HepG2 (cell line): ENCODE data around the gene ANKLE1. TPM values are rescaled to one million over a fixed set of nuclear protein-coding genes. Genes with fewer than 3 reads are reported as not detected.

ENCODE experiments used
- BRD4 ChIP-seq: sonication (generic); formaldehyde crosslinking; IDR thresholded peaks from 2 replicates; pipeline ENCODE4 v1.4.0; 2020; ENCODE audit warnings: missing genetic modification reagents
- HMG20A ChIP-seq: IDR thresholded peaks from 2 replicates; pipeline ENCODE4 v1.6.1; 2016; ENCODE audit warnings: borderline replicate concordance
- KAT8 ChIP-seq: IDR thresholded peaks from 2 replicates; pipeline ENCODE4 v1.6.1; 2016; ENCODE audit warnings: missing genetic modification reagents, missing compliant biosample characterization
- MAFF ChIP-seq: IDR thresholded peaks from 2 replicates; pipeline ENCODE4 v1.6.1; 2011; ENCODE audit warnings: low read depth, low read length, improper control_type of control experiment
- MYC ChIP-seq: sonication (generic); formaldehyde crosslinking; IDR thresholded peaks from 2 replicates; pipeline ENCODE4 v1.9.0; 2021; ENCODE audit warnings: missing genetic modification reagents, borderline replicate concordance
- PCBP1 ChIP-seq: fragments of 200-400 bp; formaldehyde crosslinking; IDR thresholded peaks from 2 replicates; pipeline ENCODE4 v1.6.1; 2017; ENCODE audit warnings: mild to moderate bottlenecking, low read depth, low read length, borderline replicate concordance
- PITX1 ChIP-seq: sonication (generic); formaldehyde crosslinking; IDR thresholded peaks from 2 replicates; pipeline ENCODE4 v1.5.1; 2020; ENCODE audit warnings: mild to moderate bottlenecking, missing genetic modification reagents
- SP4 ChIP-seq: sonication (generic); formaldehyde crosslinking; IDR thresholded peaks from 2 replicates; pipeline ENCODE4 v1.8.1; 2023; ENCODE audit warnings: mild to moderate bottlenecking, missing genetic modification reagents
- SRSF4 ChIP-seq: fragments of 200-400 bp; formaldehyde crosslinking; IDR thresholded peaks from one replicate; pipeline ENCODE4 v1.6.1; 2018; ENCODE audit warnings: mild to moderate bottlenecking, low read depth, low read length, moderate library complexity; ENCODE audit not compliant: poor library complexity, severe bottlenecking
- ZC3H4 ChIP-seq: sonication (generic); formaldehyde crosslinking; IDR thresholded peaks from 2 replicates; pipeline ENCODE4 v1.4.0; 2020; ENCODE audit warnings: missing genetic modification reagents, borderline replicate concordance
- ZMYM4 ChIP-seq: sonication (generic); formaldehyde crosslinking; IDR thresholded peaks from 2 replicates; pipeline ENCODE4 v1.8.1; 2023; ENCODE audit warnings: mild to moderate bottlenecking, missing genetic modification reagents
- ZNF292 ChIP-seq: sonication (generic); formaldehyde crosslinking; IDR thresholded peaks from 2 replicates; pipeline ENCODE4 v1.8.1; 2022; ENCODE audit warnings: mild to moderate bottlenecking, low read depth, missing genetic modification reagents, borderline replicate concordance
- ZNF563 ChIP-seq: sonication (generic); formaldehyde crosslinking; IDR thresholded peaks from 2 replicates; pipeline ENCODE4 v1.8.0; 2022; ENCODE audit warnings: mild to moderate bottlenecking, moderate library complexity, missing genetic modification reagents
- ZNF674 ChIP-seq: sonication (generic); formaldehyde crosslinking; IDR thresholded peaks from 2 replicates; pipeline ENCODE4 v1.5.0; 2020; ENCODE audit warnings: low read depth, mild to moderate bottlenecking, missing genetic modification reagents
- ZNF737 ChIP-seq: sonication (generic); formaldehyde crosslinking; IDR thresholded peaks from 2 replicates; pipeline ENCODE4 v1.5.0; 2020; ENCODE audit warnings: missing genetic modification reagents, mild to moderate bottlenecking, borderline replicate concordance
- ZNF776 ChIP-seq: sonication (generic); formaldehyde crosslinking; IDR thresholded peaks from 2 replicates; pipeline ENCODE4 v1.4.0; 2020; ENCODE audit warnings: mild to moderate bottlenecking, missing genetic modification reagents
- polyA plus RNA-seq, 8 experiments: library from polyadenylated mRNA; depleted of rRNA in 3 of 8; stranded (reverse) in 7 of 8; unstranded in 1 of 8; fragments of >200 nt; fragmentation: Illumina TruSeq in 4 of 8; extraction: Trizol in 4 of 8; gene quantifications; 2 replicates each; pipeline versions ENCODE4 v1.2.1 to v1.2.3, GENCODE V29; 2011 to 2016; ENCODE audit warnings: low read depth in 4 of 8, missing spikeins in 1 of 8, mixed read lengths in 1 of 8; ENCODE audit not compliant: insufficient read depth in 1 of 8
- total RNA-seq, 5 experiments: library from RNA; depleted of rRNA; stranded (reverse); fragments of >200 nt; fragmentation: Illumina TruSeq; extraction: Trizol; gene quantifications; 2 replicates each; pipeline ENCODE4 v1.2.3, GENCODE V29; 2016; ENCODE audit warnings: low read depth in 1 of 5
- TF ChIP-seq, protein P1 (sequence below): sonication (generic); formaldehyde crosslinking; IDR thresholded peaks from 2 replicates; pipeline ENCODE4 v1.4.0; 2020; ENCODE audit warnings: missing genetic modification reagents
- TF ChIP-seq, protein P2 (sequence below): sonication (generic); formaldehyde crosslinking; conservative IDR thresholded peaks from 2 replicates; pipeline ENCODE4 v1.4.0; 2020; ENCODE audit warnings: mild to moderate bottlenecking, missing genetic modification reagents, moderate library complexity
- TF ChIP-seq, protein P3 (sequence below): sonication (generic); formaldehyde crosslinking; IDR thresholded peaks from 2 replicates; pipeline ENCODE4; 2020; ENCODE audit warnings: missing genetic modification reagents, mild to moderate bottlenecking, borderline replicate concordance
- TF ChIP-seq, protein P4 (sequence below): IDR thresholded peaks from 2 replicates; pipeline ENCODE4 v1.6.1; 2016; ENCODE audit warnings: missing biosample characterization, missing genetic modification reagents, low read depth

The ANKLE1 gene
- total and polyA plus RNA-seq, 2 of the 13 experiments (the other 11 are each of a cell fraction or from before 2014, with no cell fraction given): 0.69 to 1.5 TPM

DNA sequence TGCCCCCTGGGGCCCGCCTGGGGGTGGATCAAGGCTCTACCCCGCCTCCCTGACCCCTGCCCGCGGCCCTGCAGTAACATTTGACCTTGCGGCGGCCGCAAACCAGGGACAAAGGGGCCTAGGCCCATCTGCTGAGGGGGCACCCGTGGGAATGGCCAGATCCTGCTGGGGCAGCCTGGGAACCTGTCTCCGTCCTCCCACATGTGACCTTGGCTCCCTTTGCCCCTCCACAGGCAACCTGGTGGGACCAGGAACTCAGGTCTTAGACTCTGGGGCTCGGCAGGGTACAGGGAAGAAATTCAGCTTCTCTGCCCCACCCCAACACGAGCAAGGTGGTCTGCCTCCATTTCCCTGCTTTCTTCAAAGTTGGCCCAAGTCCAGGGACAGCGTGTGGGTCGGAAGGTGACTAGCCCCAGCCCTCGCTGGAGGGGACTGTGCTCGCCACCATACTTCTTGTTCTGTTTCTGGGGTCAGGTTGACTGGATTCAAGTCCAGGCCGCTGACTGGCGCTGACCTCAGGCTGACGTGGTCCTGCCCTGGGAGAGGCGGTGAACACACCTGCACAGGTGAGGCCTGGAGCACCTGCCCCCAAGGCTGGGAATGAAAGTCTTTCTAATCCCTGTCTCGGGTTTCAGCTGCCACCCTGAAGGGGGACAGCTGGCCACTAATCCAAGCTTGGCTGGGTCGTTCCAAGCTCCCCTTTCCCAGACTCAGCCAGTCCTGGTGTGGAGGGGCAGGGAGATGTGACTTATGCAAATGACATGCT lies 33.5 kb upstream of the ANKLE1 start (continued):
- TF ChIP-seq, protein P1, sequence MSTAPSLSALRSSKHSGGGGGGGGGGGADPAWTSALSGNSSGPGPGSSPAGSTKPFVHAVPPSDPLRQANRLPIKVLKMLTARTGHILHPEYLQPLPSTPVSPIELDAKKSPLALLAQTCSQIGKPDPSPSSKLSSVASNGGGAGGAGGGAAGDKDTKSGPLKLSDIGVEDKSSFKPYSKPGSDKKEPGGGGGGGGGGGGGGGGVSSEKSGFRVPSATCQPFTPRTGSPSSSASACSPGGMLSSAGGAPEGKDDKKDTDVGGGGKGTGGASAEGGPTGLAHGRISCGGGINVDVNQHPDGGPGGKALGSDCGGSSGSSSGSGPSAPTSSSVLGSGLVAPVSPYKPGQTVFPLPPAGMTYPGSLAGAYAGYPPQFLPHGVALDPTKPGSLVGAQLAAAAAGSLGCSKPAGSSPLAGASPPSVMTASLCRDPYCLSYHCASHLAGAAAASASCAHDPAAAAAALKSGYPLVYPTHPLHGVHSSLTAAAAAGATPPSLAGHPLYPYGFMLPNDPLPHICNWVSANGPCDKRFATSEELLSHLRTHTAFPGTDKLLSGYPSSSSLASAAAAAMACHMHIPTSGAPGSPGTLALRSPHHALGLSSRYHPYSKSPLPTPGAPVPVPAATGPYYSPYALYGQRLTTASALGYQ (CRISPR knock-in tag): peak; percentile 98
- TF ChIP-seq ZNF292 (peak; percentile 81), KAT8 (peak; percentile 78), ZMYM4 (CRISPR knock-in tag) (peak; percentile 70), ZNF737 (CRISPR knock-in tag) (no peak), ZNF674 (no peak), MAFF (no peak), ZNF563 (0 out of 2 replicates have a peak, but pooled peaks have one; percentile 29), ZNF776 (CRISPR knock-in tag) (no peak), PITX1 (CRISPR knock-in tag) (peak; percentile 96), SP4 (CRISPR knock-in tag) (peak; percentile 80), ZC3H4 (CRISPR knock-in tag) (no peak), PCBP1 (0 out of 2 replicates have a peak, but pooled peaks have one; percentile 84), MYC (CRISPR knock-in tag) (peak; percentile 82; the same call in 1 of the 2 replicates), BRD4 (CRISPR knock-in tag) (no peak), SRSF4 (no peak), HMG20A (CRISPR knock-in tag) (peak; percentile 96)
- TF ChIP-seq, protein P2, sequence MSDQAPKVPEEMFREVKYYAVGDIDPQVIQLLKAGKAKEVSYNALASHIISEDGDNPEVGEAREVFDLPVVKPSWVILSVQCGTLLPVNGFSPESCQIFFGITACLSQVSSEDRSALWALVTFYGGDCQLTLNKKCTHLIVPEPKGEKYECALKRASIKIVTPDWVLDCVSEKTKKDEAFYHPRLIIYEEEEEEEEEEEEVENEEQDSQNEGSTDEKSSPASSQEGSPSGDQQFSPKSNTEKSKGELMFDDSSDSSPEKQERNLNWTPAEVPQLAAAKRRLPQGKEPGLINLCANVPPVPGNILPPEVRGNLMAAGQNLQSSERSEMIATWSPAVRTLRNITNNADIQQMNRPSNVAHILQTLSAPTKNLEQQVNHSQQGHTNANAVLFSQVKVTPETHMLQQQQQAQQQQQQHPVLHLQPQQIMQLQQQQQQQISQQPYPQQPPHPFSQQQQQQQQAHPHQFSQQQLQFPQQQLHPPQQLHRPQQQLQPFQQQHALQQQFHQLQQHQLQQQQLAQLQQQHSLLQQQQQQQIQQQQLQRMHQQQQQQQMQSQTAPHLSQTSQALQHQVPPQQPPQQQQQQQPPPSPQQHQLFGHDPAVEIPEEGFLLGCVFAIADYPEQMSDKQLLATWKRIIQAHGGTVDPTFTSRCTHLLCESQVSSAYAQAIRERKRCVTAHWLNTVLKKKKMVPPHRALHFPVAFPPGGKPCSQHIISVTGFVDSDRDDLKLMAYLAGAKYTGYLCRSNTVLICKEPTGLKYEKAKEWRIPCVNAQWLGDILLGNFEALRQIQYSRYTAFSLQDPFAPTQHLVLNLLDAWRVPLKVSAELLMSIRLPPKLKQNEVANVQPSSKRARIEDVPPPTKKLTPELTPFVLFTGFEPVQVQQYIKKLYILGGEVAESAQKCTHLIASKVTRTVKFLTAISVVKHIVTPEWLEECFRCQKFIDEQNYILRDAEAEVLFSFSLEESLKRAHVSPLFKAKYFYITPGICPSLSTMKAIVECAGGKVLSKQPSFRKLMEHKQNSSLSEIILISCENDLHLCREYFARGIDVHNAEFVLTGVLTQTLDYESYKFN (CRISPR knock-in tag): peak; percentile 98
- TF ChIP-seq, protein P3, sequence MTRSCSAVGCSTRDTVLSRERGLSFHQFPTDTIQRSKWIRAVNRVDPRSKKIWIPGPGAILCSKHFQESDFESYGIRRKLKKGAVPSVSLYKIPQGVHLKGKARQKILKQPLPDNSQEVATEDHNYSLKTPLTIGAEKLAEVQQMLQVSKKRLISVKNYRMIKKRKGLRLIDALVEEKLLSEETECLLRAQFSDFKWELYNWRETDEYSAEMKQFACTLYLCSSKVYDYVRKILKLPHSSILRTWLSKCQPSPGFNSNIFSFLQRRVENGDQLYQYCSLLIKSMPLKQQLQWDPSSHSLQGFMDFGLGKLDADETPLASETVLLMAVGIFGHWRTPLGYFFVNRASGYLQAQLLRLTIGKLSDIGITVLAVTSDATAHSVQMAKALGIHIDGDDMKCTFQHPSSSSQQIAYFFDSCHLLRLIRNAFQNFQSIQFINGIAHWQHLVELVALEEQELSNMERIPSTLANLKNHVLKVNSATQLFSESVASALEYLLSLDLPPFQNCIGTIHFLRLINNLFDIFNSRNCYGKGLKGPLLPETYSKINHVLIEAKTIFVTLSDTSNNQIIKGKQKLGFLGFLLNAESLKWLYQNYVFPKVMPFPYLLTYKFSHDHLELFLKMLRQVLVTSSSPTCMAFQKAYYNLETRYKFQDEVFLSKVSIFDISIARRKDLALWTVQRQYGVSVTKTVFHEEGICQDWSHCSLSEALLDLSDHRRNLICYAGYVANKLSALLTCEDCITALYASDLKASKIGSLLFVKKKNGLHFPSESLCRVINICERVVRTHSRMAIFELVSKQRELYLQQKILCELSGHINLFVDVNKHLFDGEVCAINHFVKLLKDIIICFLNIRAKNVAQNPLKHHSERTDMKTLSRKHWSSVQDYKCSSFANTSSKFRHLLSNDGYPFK: peak; percentile 71
- TF ChIP-seq, protein P4, sequence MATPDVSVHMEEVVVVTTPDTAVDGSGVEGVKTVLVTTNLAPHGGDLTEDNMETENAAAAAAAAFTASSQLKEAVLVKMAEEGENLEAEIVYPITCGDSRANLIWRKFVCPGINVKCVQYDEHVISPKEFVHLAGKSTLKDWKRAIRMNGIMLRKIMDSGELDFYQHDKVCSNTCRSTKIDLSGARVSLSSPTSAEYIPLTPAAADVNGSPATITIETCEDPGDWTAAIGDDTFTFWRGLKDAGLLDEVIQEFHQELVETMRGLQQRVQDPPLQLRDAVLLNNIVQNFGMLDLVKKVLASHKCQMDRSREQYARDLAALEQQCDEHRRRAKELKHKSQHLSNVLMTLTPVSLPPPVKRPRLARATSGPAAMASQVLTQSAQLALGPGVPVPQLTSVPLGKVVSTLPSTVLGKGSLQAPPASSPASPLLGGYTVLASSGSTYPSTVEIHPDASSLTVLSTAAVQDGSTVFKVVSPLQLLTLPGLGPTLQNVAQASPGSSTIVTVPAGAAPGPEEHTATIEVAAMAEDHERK (CRISPR knock-in tag): no peak
